Hepatic stellate cell (primary cell): ENCODE data around the gene ARTN.

ENCODE experiments used
- DNase-seq: peaks from one replicate; pipeline ENCODE4 v3.0.0; 2011; ENCODE audit warnings: low spot score

Gene ARTN

GRCh38 chr1:43933386-43934100 lies at the start of gene ARTN:
Gene ARTN, plus strand, starts transcription at chr1:43933801. Its CDS starts 1,856 bp downstream, at chr1:43935657.
- DNase-seq, result peak; percentile 51

GRCh38 chr1:43885279-43885801 lies 48.3 kb upstream of the ARTN start:
- no peak for DNase-seq

- DNase-seq, result no peak
These were observed 45.9 kb upstream of the ARTN start for GRCh38 chr1:43887748-43888147.

GRCh38 chr1:43890815-43891214 lies 42.8 kb upstream of the ARTN start:
- DNase-seq, result no peak

GRCh38 chr1:43893006-43893405 lies 40.6 kb upstream of the ARTN start:
- DNase-seq, result peak; percentile 63

- no peak for DNase-seq
These were observed 34.6 kb upstream of the ARTN start for GRCh38 chr1:43898981-43899380.

GRCh38 chr1:43900386-43900785 lies 33.2 kb upstream of the ARTN start:
- DNase-seq, result no peak

- no peak for DNase-seq
These were observed 32.2 kb upstream of the ARTN start for GRCh38 chr1:43901196-43901961.

GRCh38 chr1:43902058-43902831 lies 31.4 kb upstream of the ARTN start:
- DNase-seq, result no peak

- no peak for DNase-seq
These were observed 28.7 kb upstream of the ARTN start for GRCh38 chr1:43904660-43905551.

GRCh38 chr1:43908226-43908625 lies 25.4 kb upstream of the ARTN start:
- DNase-seq, result no peak

GRCh38 chr1:43908858-43909257 lies 24.7 kb upstream of the ARTN start:
- DNase-seq, result no peak

GRCh38 chr1:43910343-43910742 lies 23.3 kb upstream of the ARTN start:
- DNase-seq, result no peak

GRCh38 chr1:43912607-43913006 lies 21.0 kb upstream of the ARTN start:
- peak; percentile 52 for DNase-seq

- DNase-seq, result no peak
These were observed 20.5 kb upstream of the ARTN start for GRCh38 chr1:43913051-43913501.

GRCh38 chr1:43913666-43914360 lies 19.8 kb upstream of the ARTN start:
- DNase-seq, result no peak

GRCh38 chr1:43914576-43915525 lies 18.8 kb upstream of the ARTN start:
- no peak for DNase-seq

- DNase-seq, result no peak
These were observed 13.7 kb upstream of the ARTN start for GRCh38 chr1:43919906-43920305.

- DNase-seq, result no peak
These were observed 12.6 kb upstream of the ARTN start for GRCh38 chr1:43921022-43921421.

GRCh38 chr1:43924516-43924915 lies 9.1 kb upstream of the ARTN start:
- DNase-seq, result no peak
